CD4-positive, alpha-beta T cell treated with Interleukin-4 for 4 hours (primary cell): ENCODE measurements around the gene CD164L2.
A peak's percentile ranks its signal among the peaks of the same experiment; 100 is the strongest.

ENCODE experiments used
- DNase-seq: peaks from one replicate; pipeline ENCODE4 v3.0.0-alpha.2; 2020

The CD164L2 gene

GRCh38 chr1:27342778-27343638, 40.1 kb downstream of the CD164L2 start:
- peak; percentile 90 for DNase-seq

- peak; percentile 57 for DNase-seq
Measured at GRCh38 chr1:27342391-27342777, 40.7 kb downstream of the CD164L2 start.

GRCh38 chr1:27341525-27342252, 41.4 kb downstream of the CD164L2 start, which contains the start of gene SYTL1:
Gene SYTL1, plus strand, starts transcription at chr1:27342022. Its CDS starts 3,313 bp downstream, at chr1:27345335.
- DNase-seq, result peak; percentile 65

GRCh38 chr1:27339213-27339612, 43.9 kb downstream of the CD164L2 start:
- DNase-seq, result no peak

GRCh38 chr1:27338751-27339150, 44.4 kb downstream of the CD164L2 start:
- no peak for DNase-seq

GRCh38 chr1:27336756-27337155, 46.4 kb downstream of the CD164L2 start:
- DNase-seq, result no peak

GRCh38 chr1:27335506-27336422, 47.4 kb downstream of the CD164L2 start:
- DNase-seq, result no peak

- no peak for DNase-seq
Measured at GRCh38 chr1:27333717-27334279, 49.3 kb downstream of the CD164L2 start.

GRCh38 chr1:27332536-27333281, 50.4 kb downstream of the CD164L2 start:
- peak; percentile 54 for DNase-seq

GRCh38 chr1:27331922-27332321, 51.2 kb downstream of the CD164L2 start:
- no peak for DNase-seq

- DNase-seq, result no peak
Measured at GRCh38 chr1:27331426-27331825, 51.7 kb downstream of the CD164L2 start.

- DNase-seq, result no peak
Measured at GRCh38 chr1:27330786-27331185, 52.3 kb downstream of the CD164L2 start.
